H1 (cell line): ENCODE measurements around the gene NINJ2. TPM values are rescaled to one million over a fixed set of nuclear protein-coding genes. Genes with fewer than 3 reads are reported as not detected.

Source experiments
- CTCF ChIA-PET: fragments of 300-600 bp; sonication (Branson Sonifier 250); formaldehyde crosslinking; loops from one replicate; lab custom pipeline; 2021; ENCODE audit not compliant: partially characterized antibody; lab: Charles Lee
- POLR2A ChIA-PET: fragments of 300-600 bp; sonication (Branson Sonifier 250); formaldehyde crosslinking; loops from one replicate; lab custom pipeline; 2021; ENCODE audit warnings: inconsistent platforms; ENCODE audit not compliant: partially characterized antibody; lab: Charles Lee
- DNase-seq, 2 experiments: peaks; one replicate each; pipeline versions ENCODE4 v3.0.0 to v3.0.0-alpha.2; 2010 to 2022; ENCODE audit warnings: low spot score in 2 of 2, low read depth in 1 of 2, mixed read lengths in 1 of 2
- FAIRE-seq: peaks from 2 replicates; lab custom pipeline; 2011; peaks lifted over from hg19 to GRCh38; lab: Jason Lieb, UNC
- H2AFZ ChIP-seq: 2 replicates; pipeline ENCODE4 v1.8.1; 2012; ENCODE audit warnings: low read length, inconsistent platforms
- H2AK5ac ChIP-seq: 2 replicates; pipeline ENCODE4 v1.6.1; 2013; ENCODE audit warnings: low read depth, low read length
- H2BK120ac ChIP-seq: replicated peaks from 2 replicates; pipeline ENCODE3; 2013; ENCODE audit warnings: low read depth, low read length, inconsistent platforms
- H2BK12ac ChIP-seq: 2 replicates; pipeline ENCODE4 v1.6.1; 2013; ENCODE audit warnings: low read depth, low read length
- H2BK15ac ChIP-seq: 2 replicates; pipeline ENCODE4 v1.6.1; 2013; ENCODE audit warnings: low read length
- H2BK20ac ChIP-seq: 2 replicates; pipeline ENCODE4 v1.6.1; 2013; ENCODE audit warnings: low read length
- H2BK5ac ChIP-seq: 2 replicates; pipeline ENCODE4 v1.6.1; 2013; ENCODE audit warnings: low read depth, low read length
- H3K14ac ChIP-seq: 2 replicates; pipeline ENCODE4 v1.6.1; 2013; ENCODE audit warnings: inconsistent platforms; ENCODE audit not compliant: insufficient read length
- H3K18ac ChIP-seq: 2 replicates; pipeline ENCODE4 v1.6.1; 2013; ENCODE audit warnings: low read length; ENCODE audit errors: extremely low read depth
- H3K23ac ChIP-seq: 2 replicates; pipeline ENCODE4 v1.6.1; 2013; ENCODE audit warnings: inconsistent platforms; ENCODE audit not compliant: insufficient read length
- H3K23me2 ChIP-seq: 2 replicates; pipeline ENCODE4 v1.6.1; 2013; ENCODE audit warnings: low read depth, low read length
- H3K27ac ChIP-seq: 2 replicates; pipeline ENCODE4 v1.6.1; 2011; ENCODE audit warnings: low read depth, low read length, inconsistent platforms
- H3K27me3 ChIP-seq, 4 experiments: replicated peaks in 1 of 4; 1 replicate in 1 of 4; 2 replicates in 3 of 4; pipeline versions ENCODE4 v1.6.1 to v1.8.1; 2011 to 2013; ENCODE audit warnings: low read length in 3 of 4, mild to moderate bottlenecking in 3 of 4, inconsistent platforms in 2 of 4, mixed read lengths in 2 of 4, moderate library complexity in 1 of 4; ENCODE audit not compliant: control insufficient read depth in 3 of 4, insufficient read depth in 3 of 4; ENCODE audit errors: extremely low read depth in 1 of 4
- H3K36me3 ChIP-seq, 4 experiments: 2 replicates each; pipeline versions ENCODE4 v1.6.1 to v1.8.1; 2011 to 2013; ENCODE audit warnings: mild to moderate bottlenecking in 4 of 4, low read length in 3 of 4, moderate library complexity in 2 of 4, control low read depth in 1 of 4, inconsistent platforms in 1 of 4; ENCODE audit not compliant: insufficient read depth in 4 of 4, control insufficient read depth in 2 of 4
- H3K4ac ChIP-seq: replicated peaks from 2 replicates; pipeline ENCODE3; 2013; ENCODE audit warnings: low read length, low read depth, mixed read lengths, inconsistent platforms; ENCODE audit not compliant: insufficient read length
- H3K4me1 ChIP-seq, 4 experiments: replicated peaks in 1 of 4; 1 replicate in 1 of 4; 2 replicates in 3 of 4; pipeline versions ENCODE4 v1.6.1 to v1.8.1; 2011 to 2013; ENCODE audit warnings: low read length in 3 of 4, inconsistent platforms in 2 of 4, mixed read lengths in 1 of 4; ENCODE audit not compliant: insufficient read depth in 4 of 4, control insufficient read depth in 3 of 4
- H3K4me2 ChIP-seq, 2 experiments: 2 replicates each; pipeline versions ENCODE4 v1.6.1 to v1.8.1; 2011 to 2013; ENCODE audit warnings: low read depth in 2 of 2, low read length in 2 of 2, control low read depth in 1 of 2, inconsistent platforms in 1 of 2, mild to moderate bottlenecking in 1 of 2; ENCODE audit not compliant: insufficient read depth in 1 of 2
- H3K4me3 ChIP-seq, 4 experiments: fragments of 200-600, 300-600 bp in 1 of 4; sonication (generic), shearing (Covaris generic), sonication (Bioruptor Twin) in 1 of 4; 2 replicates each; pipeline versions ENCODE4 v1.5.1 to v1.8.1; 2011 to 2016; ENCODE audit warnings: low read length in 4 of 4, low read depth in 3 of 4, control low read depth in 2 of 4, inconsistent platforms in 2 of 4, mild to moderate bottlenecking in 2 of 4, mixed read lengths in 1 of 4, moderate library complexity in 1 of 4; ENCODE audit not compliant: insufficient read depth in 2 of 4; ENCODE audit errors: extremely low read depth in 1 of 4
- H3K56ac ChIP-seq: replicated peaks from 2 replicates; pipeline ENCODE3; 2013; ENCODE audit warnings: low read depth, mild to moderate bottlenecking, mixed read lengths, low read length, inconsistent platforms; ENCODE audit not compliant: insufficient read length
- H3K79me1 ChIP-seq: 2 replicates; pipeline ENCODE4 v1.6.1; 2013; ENCODE audit warnings: low read depth, low read length, control low read depth
- H3K79me2 ChIP-seq, 2 experiments: 2 replicates each; pipeline versions ENCODE4 v1.6.1 to v1.8.1; 2012 to 2013; ENCODE audit warnings: low read length in 2 of 2, mild to moderate bottlenecking in 2 of 2, inconsistent platforms in 1 of 2; ENCODE audit not compliant: insufficient read depth in 2 of 2, control insufficient read depth in 1 of 2
- H3K9ac ChIP-seq, 4 experiments: replicated peaks in 1 of 4; 1 replicate in 1 of 4; 2 replicates in 3 of 4; pipeline versions ENCODE4 v1.6.1 to v1.8.1; 2011 to 2013; ENCODE audit warnings: low read depth in 3 of 4, low read length in 3 of 4, control low read depth in 2 of 4, mild to moderate bottlenecking in 2 of 4, moderate library complexity in 2 of 4, inconsistent platforms in 1 of 4; ENCODE audit errors: extremely low read depth in 1 of 4
- H3K9me3 ChIP-seq, 2 experiments: 2 replicates each; pipeline versions ENCODE4 v1.6.1 to v1.8.1; 2012 to 2013; ENCODE audit warnings: mild to moderate bottlenecking in 2 of 2, moderate library complexity in 2 of 2, control low read depth in 1 of 2, inconsistent platforms in 1 of 2, low read depth in 1 of 2, low read length in 1 of 2, mixed read lengths in 1 of 2; ENCODE audit not compliant: insufficient read depth in 2 of 2
- H4K20me1 ChIP-seq, 2 experiments: replicated peaks in 1 of 2; 2 replicates each; pipeline versions ENCODE3 to v1.8.1; 2011 to 2013; ENCODE audit warnings: inconsistent platforms in 2 of 2, low read length in 2 of 2, mild to moderate bottlenecking in 1 of 2; ENCODE audit not compliant: insufficient read depth in 2 of 2, control insufficient read depth in 1 of 2
- H4K5ac ChIP-seq: 2 replicates; pipeline ENCODE4 v1.6.1; 2013; ENCODE audit warnings: low read length, low read depth, mixed read lengths, inconsistent platforms; ENCODE audit not compliant: insufficient read length
- H4K8ac ChIP-seq: 2 replicates; pipeline ENCODE4 v1.8.0; 2013; ENCODE audit warnings: mild to moderate bottlenecking, moderate library complexity, low read length, inconsistent platforms; ENCODE audit not compliant: insufficient read depth; ENCODE audit errors: extremely low read depth
- H4K91ac ChIP-seq: replicated peaks from 2 replicates; pipeline ENCODE3; 2013; ENCODE audit warnings: low read length, mixed read lengths, inconsistent platforms; ENCODE audit not compliant: insufficient read length
- MAX ChIP-seq: IDR thresholded peaks from 2 replicates; pipeline ENCODE4 v1.6.1; 2012; ENCODE audit warnings: inconsistent platforms
- WGBS, 2 experiments: shearing (Covaris generic) in 1 of 2; methylation state at CpG; one replicate each; pipeline versions ENCODE4 v1.1.6 to v1.1.7; 2013 to 2015; ENCODE audit warnings: low lambda C conversion rate in 2 of 2, mixed read lengths in 2 of 2, inconsistent platforms in 1 of 2, low coverage in 1 of 2, missing lambda C conversion rate in 1 of 2; ENCODE audit not compliant: insufficient replicate concordance in 2 of 2, insufficient coverage in 1 of 2, insufficient read length in 1 of 2; ENCODE audit errors: extremely low coverage in 1 of 2, missing lambda C conversion rate in 1 of 2; 5-methylcytosine and 5-hydroxymethylcytosine counted together
- polyA plus RNA-seq, 7 experiments: library from polyadenylated mRNA; depleted of rRNA in 3 of 7; stranded (reverse) in 5 of 7; unstranded in 2 of 7; fragments of >200 nt in 5 of 7; fragments of 200-250 nt in 2 of 7; gene quantifications; 1 replicate in 5 of 7; 2 replicates in 1 of 7; 4 replicates in 1 of 7; pipeline versions ENCODE4 v1.2.1 to v1.2.3, GENCODE V29; 2011 to 2013; ENCODE audit warnings: missing spikeins in 2 of 7, mixed read lengths in 2 of 7
- total RNA-seq: library from RNA; stranded (reverse); fragmentation: NEBNext Ultra II Directional; extraction: Animal tissue kit (Norgen Biotek cat#: 25700); gene quantifications from 2 replicates; pipeline ENCODE4 v1.2.1, GENCODE V29; 2021

Gene NINJ2
- total and polyA plus RNA-seq, 2 of the 8 experiments (the other 6 are each of a cell fraction or from before 2014, with no cell fraction given): 1.4 TPM; not detected in 1

GRCh38 chr12:537772-538171, 125.5 kb downstream of the NINJ2 start:
- FAIRE-seq: no peak
- CTCF ChIA-PET: interaction anchor here (1.0 to 10.4 kb wide), 9 partner anchors 8 to 96 kb away, joined by 3 to 163 read pairs (median 8); partner anchors contain the start of gene B4GALNT3

More at GRCh38 chr12:537772-538171, 125.5 kb downstream of the NINJ2 start:
- Histone ChIP-seq H2BK20ac (no peak overlapping the region), H3K79me1 (no peaks in the 10 kb centered on the region), H2BK12ac (no peak overlapping the region), H3K79me2 (no peaks in the 10 kb centered on the region), H2BK15ac (no peak overlapping the region), H2AFZ (no peak overlapping the region), H3K4me2 (no peak overlapping the region), H3K36me3 (no peaks in the 10 kb centered on the region), H3K27me3 (no peaks in the 10 kb centered on the region), H3K9me3 (no peaks in the 10 kb centered on the region), H3K9ac (no peak overlapping the region), H3K56ac (no peak overlapping the region), H3K4me1 (peaks cover 0 to 17% (median 8%) of the 10 kb centered on the region in 4 experiments; a peak in 5 of 7 replicates), H3K23ac (no peak overlapping the region), H4K91ac (no peak overlapping the region), H4K5ac (no peak overlapping the region), H3K4me3 (no peak overlapping the region), H3K4ac (no peak overlapping the region), H4K8ac (no peak overlapping the region), H3K18ac (no peak overlapping the region), H2BK120ac (no peak overlapping the region), H3K27ac (no peak overlapping the region), H4K20me1 (no peaks in the 10 kb centered on the region), H3K14ac (no peak overlapping the region), H3K23me2 (no peaks in the 10 kb centered on the region), H2BK5ac (no peak overlapping the region), H2AK5ac (no peak overlapping the region)
- WGBS, 2 experiments: 90% methylated on average over 4 of the region's 4 CpGs; no CpG with 5 or more reads in 1 of the 2 experiments
- no peak for DNase-seq
- POLR2A ChIA-PET: no interaction called here
- TF ChIP-seq MAX: no peak
